IMR-90 (cell line): ENCODE data around the gene ISG20L2. TPM values are rescaled to one million over a fixed set of nuclear protein-coding genes. Genes with fewer than 3 reads are reported as not detected.
A peak's percentile ranks its signal among the peaks of the same experiment; 100 is the strongest.

Experiments used
- ATAC-seq: fragments of 200-7000 bp; cut with Tn5 transposase; 2 replicates; pipeline ENCODE4 v1.9.1; 2020; ENCODE audit warnings: low read depth, mild to moderate bottlenecking, moderate library complexity
- BruUV-seq: library from RNA; stranded (reverse); fragments of 400-500 nt; replicated peaks from 2 replicates; lab custom pipeline; 2021; lab: Mats Ljungman, UMichigan
- CTCF ChIA-PET: fragments of 300-600 bp; formaldehyde crosslinking; extraction: SDS; loops from one replicate; lab custom pipeline; 2021; ENCODE audit warnings: antibody characterized with exemption; lab: Yijun Ruan, JAX
- POLR2A ChIA-PET: fragments of 300-600 bp; sonication (Branson Sonifier 250); formaldehyde crosslinking; loops from one replicate; lab custom pipeline; 2022; ENCODE audit warnings: antibody characterized with exemption; ENCODE audit not compliant: unreplicated experiment; lab: Charles Lee
- DNase-seq: peaks from one replicate; pipeline ENCODE4 v3.0.0; 2013
- H2AFZ ChIP-seq: replicated peaks from 2 replicates; pipeline ENCODE3; 2013; ENCODE audit warnings: low read length, mild to moderate bottlenecking; ENCODE audit not compliant: poor library complexity
- H2AK5ac ChIP-seq: 2 replicates; pipeline ENCODE4 v1.6.1; 2013; ENCODE audit warnings: low read depth, low read length, inconsistent platforms
- H2AK9ac ChIP-seq: replicated peaks from 2 replicates; pipeline ENCODE3; 2013; ENCODE audit warnings: mild to moderate bottlenecking, low read depth, low read length, moderate library complexity; ENCODE audit not compliant: poor library complexity
- H2BK120ac ChIP-seq: 2 replicates; pipeline ENCODE4 v1.6.1; 2013; ENCODE audit warnings: low read depth, low read length, inconsistent platforms
- H2BK15ac ChIP-seq: 3 replicates; pipeline ENCODE4 v1.6.1; 2013; ENCODE audit warnings: low read depth, low read length, inconsistent platforms
- H2BK20ac ChIP-seq: 2 replicates; pipeline ENCODE4 v1.6.1; 2013; ENCODE audit warnings: low read depth, mild to moderate bottlenecking, inconsistent platforms, low read length, moderate library complexity
- H2BK5ac ChIP-seq: 2 replicates; pipeline ENCODE4 v1.6.1; 2013; ENCODE audit warnings: mild to moderate bottlenecking, low read depth, low read length, inconsistent platforms; ENCODE audit not compliant: poor library complexity, severe bottlenecking
- H3K14ac ChIP-seq: replicated peaks from 2 replicates; pipeline ENCODE4 v1.6.1; 2013; ENCODE audit warnings: low read depth, low read length, inconsistent platforms
- H3K18ac ChIP-seq: 2 replicates; pipeline ENCODE4 v1.6.1; 2013; ENCODE audit warnings: low read depth, low read length, control low read depth
- H3K23ac ChIP-seq: 2 replicates; pipeline ENCODE4 v1.6.1; 2013; ENCODE audit warnings: low read depth, low read length, inconsistent platforms
- H3K27ac ChIP-seq: 2 replicates; pipeline ENCODE4 v1.5.1; 2013; ENCODE audit warnings: mild to moderate bottlenecking, control low read depth, low read length; ENCODE audit not compliant: insufficient read depth
- H3K27me3 ChIP-seq: 2 replicates; pipeline ENCODE4 v1.6.1; 2013; ENCODE audit warnings: low read length; ENCODE audit not compliant: control insufficient read depth, insufficient read depth
- H3K36me3 ChIP-seq: 2 replicates; pipeline ENCODE4 v1.6.1; 2013; ENCODE audit warnings: low read length, mixed read lengths; ENCODE audit not compliant: control insufficient read depth, insufficient read depth
- H3K4ac ChIP-seq: 2 replicates; pipeline ENCODE4 v1.6.1; 2013; ENCODE audit warnings: low read depth, low read length, inconsistent platforms
- H3K4me1 ChIP-seq: 2 replicates; pipeline ENCODE4 v1.6.1; 2013; ENCODE audit warnings: low read length, mixed read lengths; ENCODE audit not compliant: control insufficient read depth, insufficient read depth
- H3K4me2 ChIP-seq: 2 replicates; pipeline ENCODE4 v1.6.1; 2013; ENCODE audit warnings: low read depth, mild to moderate bottlenecking, control low read depth, low read length, moderate library complexity
- H3K4me3 ChIP-seq: 2 replicates; pipeline ENCODE4 v1.5.1; 2013; ENCODE audit warnings: low read depth, mild to moderate bottlenecking, control low read depth, low read length, moderate library complexity; ENCODE audit not compliant: insufficient read depth
- H3K56ac ChIP-seq: 2 replicates; pipeline ENCODE4 v1.6.1; 2013; ENCODE audit warnings: low read length, inconsistent platforms; ENCODE audit not compliant: insufficient read depth; ENCODE audit errors: extremely low read depth
- H3K79me1 ChIP-seq, 2 experiments: 2 replicates each; pipeline ENCODE4 v1.6.1; 2013; ENCODE audit warnings: low read length in 2 of 2, inconsistent platforms in 1 of 2, low read depth in 1 of 2
- H3K9ac ChIP-seq: 2 replicates; pipeline ENCODE4 v1.6.1; 2013; ENCODE audit warnings: low read depth, low read length, control low read depth
- H3K9me1 ChIP-seq: 2 replicates; pipeline ENCODE4 v1.6.1; 2013; ENCODE audit warnings: low read length, inconsistent platforms; ENCODE audit not compliant: insufficient read depth
- H3K9me3 ChIP-seq: 2 replicates; pipeline ENCODE4 v1.6.1; 2013; ENCODE audit warnings: low read length; ENCODE audit not compliant: control insufficient read depth, insufficient read depth
- H4K20me1 ChIP-seq: 2 replicates; pipeline ENCODE4 v1.6.1; 2013; ENCODE audit warnings: low read length, inconsistent platforms; ENCODE audit not compliant: insufficient read depth
- H4K5ac ChIP-seq: 2 replicates; pipeline ENCODE4 v1.6.1; 2013; ENCODE audit warnings: mild to moderate bottlenecking, low read depth, low read length, control low read depth
- H4K8ac ChIP-seq, 2 experiments: 2 replicates each; pipeline ENCODE4 v1.6.1; 2013; ENCODE audit warnings: low read depth in 2 of 2, low read length in 2 of 2, control low read depth in 1 of 2, inconsistent platforms in 1 of 2
- H4K91ac ChIP-seq: 2 replicates; pipeline ENCODE4 v1.6.1; 2013; ENCODE audit warnings: low read depth, low read length, inconsistent platforms; ENCODE audit not compliant: insufficient read depth
- MXI1 ChIP-seq: IDR thresholded peaks from 2 replicates; pipeline ENCODE4 v1.6.1; 2012; ENCODE audit warnings: low read depth, mild to moderate bottlenecking, low read length, moderate library complexity, borderline replicate concordance
- RCOR1 ChIP-seq: IDR thresholded peaks from 2 replicates; pipeline ENCODE4 v1.6.1; 2012; ENCODE audit warnings: mild to moderate bottlenecking, low read length, improper control_type of control experiment; ENCODE audit not compliant: insufficient replicate concordance
- WGBS, 2 experiments: methylation state at CpG; one replicate each; pipeline versions ENCODE4 v1.1.5 to v1.1.7; 2013; ENCODE audit warnings: missing lambda C conversion rate in 2 of 2; ENCODE audit not compliant: insufficient read length in 1 of 2; ENCODE audit errors: extremely low coverage in 2 of 2; 5-methylcytosine and 5-hydroxymethylcytosine counted together
- dilution Hi-C: fragments of 300-500 bp; cut with HindIII; formaldehyde crosslinking; loops from one replicate; pipeline ENCODE4 v1.14.3; 2018; ENCODE audit warnings: low sequenced_read_pairs; ENCODE audit not compliant: unreplicated experiment
- in situ Hi-C: fragments of 300-500 bp; cut with MboI; formaldehyde crosslinking; loops from 3 replicates; pipeline ENCODE4 v1.14.3; 2019; ENCODE audit warnings: low sequenced_read_pairs, inconsistent platforms, mixed read lengths
- intact Hi-C: fragments of 100-400 bp; cut with micrococcal nuclease; formaldehyde crosslinking; loops from 2 replicates; pipeline ENCODE4 v1.10.0; 2022
- polyA plus RNA-seq, 3 experiments: library from polyadenylated mRNA; depleted of rRNA; stranded (reverse); fragments of >200 nt; gene quantifications; 2 replicates each; pipeline ENCODE4 v1.2.3, GENCODE V29; 2012; ENCODE audit warnings: low replicate concordance in 1 of 3
- total RNA-seq: library from RNA; depleted of rRNA; stranded (reverse); fragments of >200 nt; gene quantifications from 2 replicates; pipeline ENCODE4 v1.2.3, GENCODE V29; 2012

The ISG20L2 gene
- total and polyA plus RNA-seq, 2 of the 4 experiments (the other 2 are of a cell fraction): 17.0 to 27.3 TPM

DNA sequence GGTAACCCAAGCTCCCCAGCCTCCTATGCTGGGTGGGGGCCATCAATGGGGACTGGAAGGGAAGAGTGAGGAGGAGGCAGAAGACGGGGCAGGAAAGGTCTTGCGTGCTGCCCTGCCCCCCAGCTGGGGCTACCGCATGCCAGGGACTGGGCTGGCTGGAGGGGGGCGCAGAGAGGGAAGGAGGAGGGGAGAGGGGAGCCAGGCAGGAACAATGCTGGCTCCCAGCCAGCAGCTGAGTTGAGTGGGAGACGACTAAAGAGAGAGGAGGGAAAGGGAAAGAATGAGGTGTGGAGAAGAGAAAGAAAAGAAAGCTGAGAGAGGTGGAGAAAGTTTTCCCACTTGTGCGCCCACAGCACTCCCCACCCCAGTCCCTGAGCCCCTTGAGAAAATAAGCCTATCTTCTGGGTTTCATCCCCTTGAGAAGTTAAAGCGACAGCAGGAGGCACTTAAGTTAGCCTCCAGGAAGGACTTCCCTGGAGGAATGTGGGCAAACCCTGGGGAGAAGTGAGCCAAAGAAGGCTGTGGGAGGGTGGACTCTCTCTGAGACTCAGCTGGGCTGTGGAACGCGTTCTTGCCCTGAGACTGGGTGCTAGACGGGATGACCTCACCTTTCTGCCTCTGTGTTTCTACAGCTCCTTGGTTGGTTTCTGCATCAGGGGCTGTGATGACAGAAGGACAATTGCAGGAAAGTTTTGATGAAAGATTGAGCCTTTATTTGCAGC lies 38.5 kb downstream of the ISG20L2 start:
- H3K4me3 ChIP-seq: no peak overlapping the region
- no peak overlapping the region; a peak in 1 of 4 replicates for H4K8ac ChIP-seq
- dilution Hi-C loops: no loop called here
- no peaks in the 10 kb centered on the region for H3K36me3 ChIP-seq
- H2BK120ac ChIP-seq: no peak overlapping the region
- peaks cover 3% of the 10 kb centered on the region; the same call in 1 of the 2 replicates for H3K27me3 ChIP-seq
- TF ChIP-seq MXI1: no peak
- peak; percentile 63 for TF ChIP-seq RCOR1
- H2BK20ac ChIP-seq: no peak overlapping the region
- H3K4me1 ChIP-seq: peaks cover 6% of the 10 kb centered on the region; the same call in 1 of the 2 replicates
- no peak overlapping the region for H2BK15ac ChIP-seq
- H3K27ac ChIP-seq: no peak overlapping the region
- DNase-seq (no peak), ATAC-seq (no peak)
- H3K18ac ChIP-seq: no peak overlapping the region
- no peaks in the 10 kb centered on the region for H3K9me3 ChIP-seq
- no TSS peak for BruUV-seq
- CTCF ChIA-PET: interaction anchor here (0.6 to 5.2 kb wide), 27 partner anchors 9 to 244 kb away, joined by 3 to 104 read pairs (median 5); partner anchors contain the start of genes CRABP2, ISG20L2, METTL25B and MRPL24
- no peak overlapping the region for H3K14ac ChIP-seq
- peak overlapping the region; percentile 97 for H2AFZ ChIP-seq
- H4K5ac ChIP-seq: no peak overlapping the region
- H3K23ac ChIP-seq: no peak overlapping the region
- no peak overlapping the region for H2BK5ac ChIP-seq
- H4K20me1 ChIP-seq: no peaks in the 10 kb centered on the region
- H3K56ac ChIP-seq: no peak overlapping the region
- peak overlapping the region; percentile 3; the same call in 1 of the 2 replicates for H3K4ac ChIP-seq
- no peak overlapping the region for H2AK5ac ChIP-seq
- POLR2A ChIA-PET: no interaction called here
- H3K4me2 ChIP-seq: no peak overlapping the region; the same call in 1 of the 2 replicates
- 100% methylated on average over 1 of the region's 10 CpGs; no CpG with 5 or more reads in 1 of the 2 experiments for WGBS, 2 experiments
- no peak overlapping the region for H3K9ac ChIP-seq
- intact Hi-C loops: loop anchor here (1.0 kb wide), 5 partner anchors 15 to 237 kb away; partner anchors contain the start of genes CRABP2 and NTRK1
- in situ Hi-C loops: loop anchor here (5.0 to 10.0 kb wide), 2 partner anchors 32 to 195 kb away; no protein-coding TSS in a partner anchor
- H4K91ac ChIP-seq: no peak overlapping the region
- H2AK9ac ChIP-seq: peak overlapping the region; percentile 72
- no peaks in the 10 kb centered on the region for H3K9me1 ChIP-seq
- no peaks in the 10 kb centered on the region for H3K79me1 ChIP-seq
